ENCODE measurements around the gene EFCAB8. TPM values are rescaled to one million over a fixed set of nuclear protein-coding genes. Genes with fewer than 3 reads are reported as not detected.
"Not testable (repeated sequence)": the region's sequence is repeated elsewhere in the genome, so short reads cannot be mapped to it uniquely, and the experiment has no call there.

Gene EFCAB8
- total RNA-seq, 1 donor from 2014 or later, result 0.96 TPM

GRCh38 chr20:32841632-32842031 is 17.1 kb upstream of the EFCAB8 start:
- intact Hi-C loops (cut with micrococcal nuclease), result no loop called here

- intact Hi-C loops (cut with micrococcal nuclease), result no loop called here
Observed at GRCh38 chr20:32842688-32843524, 15.8 kb upstream of the EFCAB8 start.

GRCh38 chr20:32845786-32846185 is 12.9 kb upstream of the EFCAB8 start:
- intact Hi-C loops (cut with micrococcal nuclease), result no loop called here

- intact Hi-C loops (cut with micrococcal nuclease), result no loop called here
Observed at GRCh38 chr20:32846852-32847251, 11.9 kb upstream of the EFCAB8 start.

GRCh38 chr20:32847964-32848363 is 10.8 kb upstream of the EFCAB8 start:
- intact Hi-C loops (cut with micrococcal nuclease), result no loop called here

- intact Hi-C loops (cut with micrococcal nuclease), result no loop called here
Observed at GRCh38 chr20:32848846-32849245, 9.9 kb upstream of the EFCAB8 start.

GRCh38 chr20:32849577-32849976 is 9.1 kb upstream of the EFCAB8 start:
- intact Hi-C loops (cut with micrococcal nuclease), result no loop called here

- intact Hi-C loops (cut with micrococcal nuclease), result no loop called here
Observed at GRCh38 chr20:32855387-32855786, 3.3 kb upstream of the EFCAB8 start.

GRCh38 chr20:32858189-32858588 is 534 bp upstream of the EFCAB8 start:
- intact Hi-C loops (cut with micrococcal nuclease), result no loop called here

GRCh38 chr20:32861446-32861845 is 2.7 kb downstream of the EFCAB8 start:
- intact Hi-C loops (cut with micrococcal nuclease), result no loop called here

GRCh38 chr20:32869562-32869961 is 10.8 kb downstream of the EFCAB8 start:
- intact Hi-C loops (cut with micrococcal nuclease), result no loop called here

GRCh38 chr20:32870526-32870925 is 11.8 kb downstream of the EFCAB8 start:
- intact Hi-C loops (cut with micrococcal nuclease), result not testable (repeated sequence)

- intact Hi-C loops (cut with micrococcal nuclease), result no loop called here
Observed at GRCh38 chr20:32870985-32871384, 12.3 kb downstream of the EFCAB8 start.

- intact Hi-C loops (cut with micrococcal nuclease), result no loop called here
Observed at GRCh38 chr20:32871627-32872160, 13.0 kb downstream of the EFCAB8 start.

GRCh38 chr20:32872266-32872665 is 13.5 kb downstream of the EFCAB8 start:
- intact Hi-C loops (cut with micrococcal nuclease), result no loop called here

- intact Hi-C loops (cut with micrococcal nuclease), result no loop called here
Observed at GRCh38 chr20:32875673-32876072, 16.9 kb downstream of the EFCAB8 start.

GRCh38 chr20:32877507-32877906 is 18.8 kb downstream of the EFCAB8 start:
- intact Hi-C loops (cut with micrococcal nuclease), result no loop called here

- intact Hi-C loops (cut with micrococcal nuclease), result no loop called here
Observed at GRCh38 chr20:32878820-32879219, 20.1 kb downstream of the EFCAB8 start.

GRCh38 chr20:32879538-32879937 is 20.8 kb downstream of the EFCAB8 start:
- intact Hi-C loops (cut with micrococcal nuclease), result no loop called here

- intact Hi-C loops (cut with micrococcal nuclease), result no loop called here
Observed at GRCh38 chr20:32880635-32881034, 21.9 kb downstream of the EFCAB8 start.

- intact Hi-C loops (cut with micrococcal nuclease), result no loop called here
Observed at GRCh38 chr20:32883081-32883480, 24.4 kb downstream of the EFCAB8 start.

- intact Hi-C loops (cut with micrococcal nuclease), result no loop called here
Observed at GRCh38 chr20:32885185-32885584, 26.5 kb downstream of the EFCAB8 start.

- intact Hi-C loops (cut with micrococcal nuclease), result no loop called here
Observed at GRCh38 chr20:32885952-32886351, 27.2 kb downstream of the EFCAB8 start.
